ENCODE measurements around the gene OR11A1.

Gene OR11A1

GRCh38 chr6:29403801-29404200 lies 53.1 kb downstream of the OR11A1 start:
- peaks cover 18 to 26% of the 10 kb centered on the region in 2 donors for H3K27me3 Mint-ChIP-seq
- no peaks in the 10 kb centered on the region for H3K36me3 Mint-ChIP-seq

GRCh38 chr6:29399525-29399924 lies 57.3 kb downstream of the OR11A1 start:
- Mint-ChIP-seq H3K27me3 (peaks cover 12 to 33% of the 10 kb centered on the region in 2 donors), H3K9me3 (peaks cover 0 to 1% of the 10 kb centered on the region in 2 donors)

More at GRCh38 chr6:29403801-29404200, 53.1 kb downstream of the OR11A1 start:
- Mint-ChIP-seq H3K27ac (no peak overlapping the region), H3K4me1 (no peaks in the 10 kb centered on the region), H3K9me3 (peaks cover 7 to 16% of the 10 kb centered on the region in 2 donors), H3K4me3 (no peak overlapping the region)
- DNase-seq (no peak), ATAC-seq (replicated peaks) (no peak)

DNA sequence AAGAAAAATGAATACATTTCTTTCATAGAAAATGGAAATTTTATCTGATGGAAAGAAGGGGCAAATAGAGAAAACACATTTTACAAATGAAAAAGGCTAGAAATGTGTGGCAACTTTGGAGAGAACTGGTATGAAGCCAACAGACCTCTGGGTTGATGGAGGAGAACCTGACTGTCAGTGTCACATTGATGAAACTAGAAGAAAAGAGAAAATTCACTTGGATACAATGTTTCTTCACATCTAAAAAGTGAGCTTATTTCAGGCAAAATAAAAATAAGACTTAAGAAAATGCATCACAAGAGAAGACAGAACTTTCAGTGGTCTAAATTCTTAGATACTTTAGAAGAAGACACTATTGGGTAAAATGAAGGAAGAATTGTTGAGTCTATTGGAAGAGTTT lies 61.5 kb downstream of the OR11A1 start, which contains the start of gene OR12D2:
TSS of gene OR12D2 (plus strand) at position 301 of the 400 bp plus-strand sequence. CDS start 1,069 bp downstream, outside the sequence.
- DNase-seq (no peak), ATAC-seq (replicated peaks) (no peak)
- no peak within 1 kb of the TSS for H3K4me3 Mint-ChIP-seq
- no peaks in the 10 kb centered on the region for H3K36me3 Mint-ChIP-seq
- H3K27ac Mint-ChIP-seq = no peak within 1 kb of the TSS
- H3K27me3 Mint-ChIP-seq = peaks cover 19 to 36% of the 10 kb centered on the region in 2 donors
- no peaks in the 10 kb centered on the region for H3K4me1 Mint-ChIP-seq
- peaks cover 0 to 1% of the 10 kb centered on the region in 2 donors for H3K9me3 Mint-ChIP-seq

More at GRCh38 chr6:29399525-29399924, 57.3 kb downstream of the OR11A1 start:
- no peak for ATAC-seq (replicated peaks)
- Mint-ChIP-seq H3K27ac (no peak overlapping the region), H3K4me3 (no peak overlapping the region), H3K4me1 (no peaks in the 10 kb centered on the region), H3K36me3 (no peaks in the 10 kb centered on the region)
- no peak for DNase-seq

DNA sequence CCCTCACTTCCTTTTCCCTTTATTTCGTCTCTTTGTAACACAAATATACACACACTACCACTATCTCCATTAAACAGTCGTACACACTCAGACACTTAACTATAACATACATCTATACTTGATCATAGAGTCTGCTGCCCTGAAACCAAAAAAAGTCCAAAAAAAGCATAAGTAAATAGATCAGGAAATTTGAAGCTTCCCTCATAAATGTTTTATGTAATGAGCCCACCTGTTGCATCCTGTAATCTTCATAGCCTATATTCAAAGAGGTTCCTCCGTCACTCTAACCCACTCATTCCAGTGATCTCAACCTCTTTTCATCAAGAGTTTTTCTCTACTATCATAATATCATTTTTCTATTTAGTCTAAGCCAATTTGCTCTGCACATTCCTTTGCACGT lies 68.3 kb downstream of the OR11A1 start:
- no peak for DNase-seq
- Mint-ChIP-seq H3K9me3 (peaks cover 0 to 2% of the 10 kb centered on the region in 2 donors), H3K4me1 (no peaks in the 10 kb centered on the region), H3K4me3 (no peak overlapping the region), H3K27ac (no peak overlapping the region), H3K27me3 (peaks cover 20 to 29% of the 10 kb centered on the region in 2 donors), H3K36me3 (no peaks in the 10 kb centered on the region)
- no peak for ATAC-seq (replicated peaks)

DNA sequence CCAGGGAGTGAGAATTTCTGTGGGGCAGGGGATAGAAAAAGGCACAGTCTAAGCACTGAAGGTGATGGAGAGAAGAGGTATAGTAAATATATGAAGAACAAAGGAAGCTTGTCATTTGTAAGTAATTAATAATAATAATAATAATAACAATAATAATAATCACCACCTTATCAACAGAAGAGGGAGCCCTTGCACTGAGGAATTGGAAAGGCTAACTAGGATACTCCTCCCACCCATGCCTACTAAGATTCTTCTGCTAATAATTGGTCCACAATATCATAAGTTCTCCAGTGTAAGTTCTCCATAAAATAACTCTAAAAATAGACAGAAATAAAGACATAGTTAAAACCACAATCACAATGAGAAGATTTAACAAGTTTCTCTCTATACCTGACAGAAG lies 80.9 kb downstream of the OR11A1 start:
- ATAC-seq (replicated peaks) (no peak), DNase-seq (no peak)
- Mint-ChIP-seq H3K36me3 (no peaks in the 10 kb centered on the region), H3K4me3 (no peak overlapping the region), H3K9me3 (no peaks in the 10 kb centered on the region), H3K4me1 (no peaks in the 10 kb centered on the region), H3K27me3 (peaks cover 12 to 18% of the 10 kb centered on the region in 2 donors), H3K27ac (no peak overlapping the region)

Measured in stimulated activated naive B cell treated with anti-CD40 and anti-IgM and Interleukin-4, amounts not matched to agents 10 μg/mL and 1 μg/mL and 100 μg/mL, for 72 hours (primary cell).